Measurements from ENCODE around the gene LIMS4. TPM values are rescaled to one million over a fixed set of nuclear protein-coding genes. Genes with fewer than 3 reads are reported as not detected.

Gene LIMS4, protein sequence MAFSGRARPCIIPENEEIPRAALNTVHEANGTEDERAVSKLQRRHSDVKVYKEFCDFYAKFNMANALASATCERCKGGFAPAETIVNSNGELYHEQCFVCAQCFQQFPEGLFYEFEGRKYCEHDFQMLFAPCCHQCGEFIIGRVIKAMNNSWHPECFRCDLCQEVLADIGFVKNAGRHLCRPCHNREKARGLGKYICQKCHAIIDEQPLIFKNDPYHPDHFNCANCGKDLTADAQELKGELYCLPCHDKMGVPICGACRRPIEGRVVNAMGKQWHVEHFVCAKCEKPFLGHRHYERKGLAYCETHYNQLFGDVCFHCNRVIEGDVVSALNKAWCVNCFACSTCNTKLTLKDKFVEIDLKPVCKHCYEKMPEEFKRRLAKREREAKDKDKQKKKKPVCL
- total RNA-seq (2022; extraction: Qiagen RNA extraction), result 0.39 to 0.62 TPM (median 0.48 TPM) in 5 replicates

DNA sequence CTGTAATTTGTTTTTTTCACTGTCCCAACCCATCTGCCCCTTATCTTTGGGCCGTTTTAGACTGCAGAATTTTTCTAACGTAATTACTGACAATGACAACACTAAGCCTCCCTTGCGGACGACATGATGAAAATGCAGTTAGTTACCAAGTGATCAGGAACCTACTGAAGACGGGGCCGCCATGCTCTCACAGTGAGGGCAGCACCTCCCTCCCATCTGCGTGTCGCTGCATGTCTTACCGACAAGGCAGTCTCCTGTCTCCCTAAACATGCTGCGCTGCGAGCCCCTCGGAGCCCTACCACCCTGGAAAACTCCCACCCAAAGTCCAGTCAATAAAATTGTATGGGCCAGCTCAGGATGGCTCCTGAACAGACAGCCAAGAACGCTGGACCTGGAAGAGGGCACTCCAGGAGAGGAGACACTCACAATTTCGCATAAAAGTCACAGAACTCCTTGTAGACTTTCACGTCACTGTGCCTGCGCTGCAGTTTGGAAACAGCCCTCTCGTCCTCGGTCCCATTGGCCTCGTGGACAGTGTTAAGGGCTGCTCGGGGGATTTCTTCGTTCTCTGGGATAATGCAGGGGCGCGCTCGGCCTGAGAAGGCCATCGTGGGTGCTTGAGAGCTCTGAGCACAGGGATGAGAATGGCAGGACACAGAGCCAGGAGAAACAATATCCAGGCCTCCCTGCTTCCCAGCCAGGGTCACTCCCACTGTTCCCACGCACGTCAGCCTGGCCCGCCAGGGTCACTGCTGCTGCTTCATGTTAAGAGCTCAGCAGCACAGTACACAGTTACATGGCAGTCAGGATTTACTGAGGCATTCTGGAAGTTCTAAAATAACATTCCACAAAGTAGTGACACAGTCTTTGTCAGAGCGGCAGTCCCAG lies at the start of gene LIMS4:
Gene LIMS4 (minus strand): TSS at position 646 of the 888 bp plus-strand sequence. CDS start 38 bp downstream, at position 608.

Other genes starting within 250 kb of the LIMS4 start
- gene RGPD6, start 104.4 kb upstream of the LIMS4 start, total RNA-seq (2022; extraction: Qiagen RNA extraction), result 8.0 to 11.0 TPM (median 9.1 TPM) in 5 replicates
- gene BUB1, start 205.2 kb upstream of the LIMS4 start, total RNA-seq (2022; extraction: Qiagen RNA extraction), result 35.9 to 45.1 TPM (median 38.9 TPM) in 5 replicates

All from A549 treated with dexamethasone at 1 μM for 4 hours (cell line).